CD1c-positive myeloid dendritic cell (primary cell): ENCODE data around the gene ANKFN1.

ENCODE experiments used
- DNase-seq: peaks from one replicate; pipeline ENCODE4 v3.0.0-alpha.2; 2016; ENCODE audit errors: extremely low spot score

ANKFN1 gene

GRCh38 chr17:56445692-56446411, 292.6 kb downstream of the ANKFN1 start:
- no peak for DNase-seq

DNA sequence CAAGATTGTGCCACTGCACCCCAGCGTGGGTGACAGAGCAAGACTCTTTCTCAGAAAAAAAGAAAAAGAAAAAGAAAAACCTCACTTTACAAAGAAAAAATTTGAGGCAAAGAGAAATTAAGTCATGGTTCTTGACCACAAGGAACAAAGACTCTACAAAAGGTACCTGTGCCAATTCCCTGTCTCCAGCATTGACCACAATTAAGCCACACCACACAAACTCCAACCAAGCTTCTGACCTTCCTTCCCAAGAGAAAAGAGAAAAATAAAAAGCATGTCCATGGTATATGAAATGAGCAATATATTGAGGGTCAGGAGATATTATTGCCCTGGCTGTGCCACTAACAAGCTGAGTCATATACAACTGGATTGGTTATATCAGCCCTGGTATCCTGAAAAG, 293.9 kb downstream of the ANKFN1 start:
- DNase-seq = no peak

DNA sequence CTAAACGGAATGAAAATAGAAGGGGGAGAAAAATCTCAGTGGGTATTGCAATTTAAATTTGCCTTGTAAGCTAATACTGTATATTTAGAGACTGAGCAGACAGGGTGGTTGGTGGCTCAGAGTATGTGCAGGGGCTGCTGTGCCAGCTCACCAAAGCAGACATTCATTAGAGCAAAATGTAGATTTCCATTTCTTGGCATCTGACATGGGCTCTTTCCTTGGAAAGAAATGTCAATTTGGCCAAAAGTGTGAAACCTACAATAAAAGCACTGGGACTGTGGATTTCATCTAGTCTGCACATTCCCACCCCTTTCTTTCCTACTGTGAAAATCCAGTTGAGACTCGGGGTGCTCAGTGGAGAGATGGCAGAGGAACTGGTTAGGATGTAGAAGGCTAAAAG, 295.1 kb downstream of the ANKFN1 start:
- DNase-seq = no peak

DNA sequence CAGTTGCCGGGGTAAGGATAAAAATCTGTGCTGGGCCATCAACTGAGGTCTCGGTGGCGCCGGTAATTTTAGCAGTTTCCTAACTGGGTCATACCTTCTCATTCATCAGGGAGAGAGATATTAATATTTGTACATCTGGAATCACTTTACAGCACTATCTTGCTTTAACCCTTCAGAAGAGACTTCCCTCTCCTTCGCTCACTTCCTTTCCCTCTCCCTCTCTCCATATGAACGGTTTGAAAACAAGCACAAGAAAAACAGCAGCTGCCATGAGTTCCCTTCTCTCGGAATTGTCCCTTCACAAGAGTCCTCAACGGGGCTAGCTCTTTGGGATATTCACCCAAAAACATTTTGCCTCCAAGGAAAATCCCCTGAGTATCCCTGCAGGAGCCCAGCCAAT, 295.9 kb downstream of the ANKFN1 start:
- DNase-seq = no peak

- DNase-seq = no peak
Observed at GRCh38 chr17:56451629-56452028, 298.4 kb downstream of the ANKFN1 start.

DNA sequence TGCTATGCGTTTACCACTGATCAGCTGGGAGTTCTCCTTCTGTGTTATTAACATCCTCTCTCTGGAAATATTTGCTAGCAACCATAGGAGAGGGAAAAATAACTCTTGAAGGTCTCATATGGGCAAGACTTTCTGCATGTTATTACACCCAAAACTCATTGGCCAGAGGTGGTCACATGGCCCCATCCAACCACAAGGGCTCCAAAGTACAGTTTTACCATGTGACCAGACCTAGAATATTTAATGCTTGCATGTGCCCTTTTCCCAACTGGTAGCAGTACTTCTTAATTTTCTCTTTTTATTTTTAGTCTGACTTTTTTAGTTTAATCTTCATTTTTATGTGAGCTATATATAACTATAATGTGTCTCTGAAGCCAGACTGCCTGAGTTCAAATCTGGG, 299.2 kb downstream of the ANKFN1 start:
- no peak for DNase-seq

DNA sequence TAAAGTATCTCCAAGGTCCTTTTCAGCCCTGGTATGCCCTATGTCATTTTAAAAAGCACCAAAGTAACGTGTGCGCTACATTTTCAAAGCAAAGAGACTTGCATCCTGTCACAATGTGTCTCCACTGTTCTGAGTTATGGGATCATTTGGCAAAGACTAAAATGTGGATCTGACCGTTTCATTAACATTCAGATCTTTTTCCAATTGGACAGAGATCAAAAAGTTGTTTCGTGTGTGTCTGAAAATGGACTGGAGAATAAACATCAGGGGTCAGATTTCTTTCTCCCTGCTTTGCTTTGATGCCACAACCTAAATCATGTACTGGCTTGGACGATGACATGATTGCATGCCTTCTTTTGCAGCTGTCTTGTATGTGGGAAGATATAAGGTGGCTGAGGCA, 304.2 kb downstream of the ANKFN1 start:
- DNase-seq = no peak

DNA sequence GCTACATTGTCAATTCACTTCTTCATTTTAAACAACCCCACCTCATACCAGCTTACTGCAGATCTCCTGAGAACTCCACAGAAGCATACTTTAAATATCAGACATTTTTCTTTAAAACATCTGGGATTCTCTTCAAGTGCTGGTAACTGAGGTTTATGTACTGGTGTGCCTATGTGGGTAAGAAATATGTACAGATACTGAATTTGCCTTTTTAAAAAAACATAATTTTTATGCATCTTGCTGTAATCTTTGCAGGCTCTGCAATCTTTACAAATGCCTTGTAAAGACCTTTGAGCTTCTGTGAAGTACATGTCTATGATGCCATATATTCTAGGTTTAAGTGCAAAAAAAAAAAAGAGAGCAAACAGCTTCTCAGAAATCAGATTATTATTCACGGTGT, 312.6 kb downstream of the ANKFN1 start:
- no peak for DNase-seq

GRCh38 chr17:56468840-56469239, 315.6 kb downstream of the ANKFN1 start:
- DNase-seq = no peak

GRCh38 chr17:56471696-56472095, 318.4 kb downstream of the ANKFN1 start:
- no peak for DNase-seq

DNA sequence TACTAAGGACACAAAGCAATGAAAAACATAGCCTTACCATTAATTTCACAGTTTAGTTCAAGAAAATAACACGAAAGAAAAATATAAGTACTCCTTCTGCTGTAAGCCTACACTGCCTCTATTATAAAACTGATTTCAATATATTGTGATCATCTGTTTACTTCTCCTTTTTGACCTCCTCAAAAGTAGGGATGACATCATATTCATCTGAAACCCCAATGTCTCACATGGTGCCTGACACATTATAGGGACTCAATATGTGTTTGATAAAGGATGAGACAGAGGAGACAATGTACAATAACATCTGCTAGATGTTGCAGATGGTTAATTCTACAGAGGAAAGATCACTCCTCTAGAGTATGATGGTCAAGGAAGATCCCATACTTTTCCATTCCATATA, 321.8 kb downstream of the ANKFN1 start:
- no peak for DNase-seq

DNA sequence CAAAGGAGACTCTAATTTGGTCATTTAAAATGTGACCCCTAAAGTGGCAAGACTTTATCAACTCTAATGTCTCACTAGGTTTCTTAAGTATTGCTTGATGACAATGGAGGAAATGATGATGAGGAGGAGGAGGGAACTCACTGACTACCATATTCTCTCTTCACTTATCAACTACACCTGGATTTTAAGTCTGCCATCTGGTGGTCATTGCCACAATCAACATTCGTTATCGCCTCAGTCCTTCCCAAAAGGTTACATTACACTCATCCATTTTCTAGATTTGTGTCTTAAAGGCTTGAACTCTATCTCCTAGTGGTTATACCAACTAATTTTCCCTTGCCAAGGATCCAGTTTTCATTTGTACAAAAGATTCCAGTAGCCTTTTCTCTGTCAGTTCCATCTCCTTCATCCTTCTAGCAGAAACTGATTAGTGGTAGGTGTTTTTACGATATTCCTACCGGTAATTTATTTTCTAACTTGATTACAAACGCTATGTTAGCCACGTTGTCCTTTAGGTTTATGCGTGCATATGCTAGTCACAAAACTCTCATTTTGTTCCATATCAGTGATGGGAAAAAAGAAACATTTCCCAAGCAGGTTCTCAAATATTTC, 325.7 kb downstream of the ANKFN1 start:
- peak; percentile 21 for DNase-seq

GRCh38 chr17:56480501-56480900, 327.2 kb downstream of the ANKFN1 start:
- no peak for DNase-seq

DNA sequence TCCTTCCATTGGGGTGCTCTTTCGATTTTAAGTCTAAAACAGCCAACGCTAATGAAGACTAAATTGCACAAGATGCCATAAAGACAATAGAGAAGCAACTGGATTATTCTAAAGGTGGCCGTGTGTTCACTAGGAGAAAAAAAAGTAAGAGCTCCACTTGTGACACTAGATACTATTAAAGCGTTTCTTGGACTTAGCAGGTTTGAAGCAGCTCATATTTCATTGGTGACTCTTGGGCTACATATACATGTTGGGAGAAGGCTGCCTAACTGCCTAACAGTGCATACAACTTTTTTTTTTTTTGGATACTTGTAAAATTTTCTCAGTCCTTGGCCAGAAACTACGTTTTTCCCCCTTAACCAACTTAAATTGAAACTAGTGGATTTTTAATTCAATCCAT, 328.4 kb downstream of the ANKFN1 start:
- no peak for DNase-seq

GRCh38 chr17:56482229-56482628, 329.0 kb downstream of the ANKFN1 start:
- DNase-seq = no peak

GRCh38 chr17:56486732-56487131, 333.5 kb downstream of the ANKFN1 start:
- DNase-seq = no peak

- no peak for DNase-seq
Observed at GRCh38 chr17:56488800-56489199, 335.5 kb downstream of the ANKFN1 start.

DNA sequence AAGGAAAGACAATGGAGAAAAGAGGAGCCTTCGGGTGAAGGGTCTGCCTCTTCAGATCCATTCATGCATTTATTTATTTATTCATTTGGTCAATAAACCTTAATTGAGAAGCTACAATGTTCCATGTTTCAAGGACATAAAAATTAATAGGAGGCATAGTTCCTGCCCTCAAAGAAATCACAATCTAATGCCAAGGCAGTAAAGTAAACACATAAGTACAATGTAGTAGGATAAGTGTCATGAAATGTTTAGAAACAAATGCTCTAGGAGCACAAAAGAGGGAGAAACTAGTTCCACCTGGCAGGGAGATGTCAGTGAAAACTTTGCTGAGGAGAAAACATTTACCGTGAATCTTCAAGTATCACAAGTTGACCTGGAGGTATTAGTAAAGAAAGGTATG, 336.7 kb downstream of the ANKFN1 start:
- DNase-seq = no peak

DNA sequence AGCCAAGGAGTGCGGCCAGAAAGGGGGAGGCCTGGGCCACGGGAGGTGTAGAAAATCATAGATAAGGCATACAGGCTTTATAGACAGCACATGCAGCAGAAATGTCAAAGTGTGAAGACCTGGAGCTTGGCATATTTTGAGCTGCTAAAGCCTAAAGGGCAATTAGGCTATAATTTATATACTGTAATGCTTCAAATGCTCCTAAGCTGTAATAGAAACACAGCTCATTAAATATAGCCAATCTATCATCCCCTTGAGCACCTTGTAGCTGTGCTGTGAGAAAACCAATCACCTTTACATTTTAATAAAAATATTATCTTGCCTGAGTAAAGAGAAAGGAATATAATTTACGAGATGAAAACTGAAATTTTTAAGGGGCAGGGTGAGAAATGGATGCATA, 342.3 kb downstream of the ANKFN1 start:
- no peak for DNase-seq

DNA sequence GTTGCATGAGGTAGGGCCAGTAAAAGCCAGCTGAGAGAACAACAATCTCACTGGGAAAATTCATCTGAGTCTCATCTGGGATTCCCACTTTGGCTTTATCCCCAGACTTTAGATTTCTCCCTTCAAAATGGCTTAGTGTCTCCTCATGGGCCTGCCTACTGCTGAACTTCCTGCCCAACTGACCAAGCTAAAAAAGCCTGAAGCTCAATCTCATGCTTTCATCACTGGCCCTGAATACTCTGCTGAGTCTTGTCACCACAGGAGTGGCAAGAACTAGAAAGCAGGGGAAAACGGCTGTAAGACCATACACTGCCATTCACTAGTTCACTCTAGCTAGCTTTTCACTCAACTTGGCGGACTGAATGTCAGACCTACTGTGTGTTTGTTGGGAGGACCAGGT, 343.9 kb downstream of the ANKFN1 start:
- no peak for DNase-seq

DNA sequence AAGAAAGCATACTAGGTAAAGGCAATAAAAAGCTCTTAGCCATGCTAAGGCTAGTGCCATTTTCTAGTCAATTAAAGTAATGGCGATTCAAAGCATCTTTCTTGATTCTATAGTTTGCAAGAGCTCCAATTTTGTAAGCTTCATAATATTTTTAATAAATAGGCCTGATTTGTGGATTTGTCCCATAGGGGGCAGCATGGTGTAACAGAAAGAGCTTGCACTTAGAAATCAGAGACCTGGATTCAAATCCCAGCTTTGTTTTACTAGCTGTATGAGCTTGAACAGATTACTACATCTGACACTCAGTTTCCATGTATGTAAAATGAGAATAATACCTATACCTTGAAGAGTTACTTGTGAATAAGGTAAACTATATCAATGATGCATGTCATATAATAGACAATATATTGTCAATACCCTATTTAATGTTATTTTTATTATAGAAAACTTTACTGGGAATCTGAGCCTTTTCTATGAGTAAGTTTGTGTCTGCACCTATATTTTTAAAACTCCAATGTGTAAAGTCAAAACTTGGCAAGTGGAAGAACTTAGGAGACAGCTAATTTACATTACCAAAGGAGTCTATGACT, 346.6 kb downstream of the ANKFN1 start:
- DNase-seq = peak; percentile 50

GRCh38 chr17:56502120-56502654, 348.9 kb downstream of the ANKFN1 start:
- DNase-seq = no peak

DNA sequence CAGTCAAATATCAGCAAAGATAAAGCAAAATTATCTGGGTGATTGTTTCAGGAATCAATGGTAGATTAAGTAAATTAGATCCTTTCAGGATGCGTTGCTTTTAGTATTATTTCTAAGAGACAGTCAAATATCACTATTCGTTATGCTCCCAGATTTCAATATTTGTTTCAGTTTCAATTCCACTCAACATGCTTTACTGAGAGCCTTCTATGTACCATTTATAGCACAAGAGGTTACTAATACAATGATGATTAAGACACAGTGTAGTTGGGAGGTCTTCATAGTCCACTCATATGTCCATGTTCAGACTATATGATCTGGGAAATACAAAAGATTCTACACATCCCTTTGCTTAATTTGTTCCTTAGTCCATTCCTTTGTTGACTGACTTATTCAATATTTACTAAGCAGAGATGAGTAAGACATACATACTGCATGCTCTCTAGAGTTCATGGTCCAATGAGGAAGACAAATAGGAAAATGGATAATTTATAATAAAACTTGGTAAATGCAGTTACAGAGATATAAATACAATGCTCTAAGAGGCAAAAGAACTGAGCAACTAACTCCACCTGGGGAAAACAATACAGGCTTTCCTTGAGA, 352.0 kb downstream of the ANKFN1 start:
- DNase-seq = no peak
